Effector memory CD8-positive, alpha-beta T cell (primary cell): Measurements from ENCODE around the gene CAPN9.

Experiments used
- ATAC-seq: fragments of 150-1000 bp; cut with Tn5 transposase; replicated peaks from 2 replicates; pipeline ENCODE4 v1.10.0; 2021; ENCODE audit warnings: mild to moderate bottlenecking, moderate library complexity
- DNase-seq, 3 experiments: peaks; one replicate each; pipeline ENCODE4 v3.0.0; 2021
- H3K27ac Mint-ChIP-seq, 2 donors: one replicate each; pipeline ENCODE4 v1.8.0; 2022; ENCODE audit warnings: mild to moderate bottlenecking in 2 of 2, mixed read lengths in 2 of 2, moderate library complexity in 2 of 2
- H3K27me3 Mint-ChIP-seq, 2 donors: one replicate each; pipeline ENCODE4 v1.8.0; 2022; ENCODE audit warnings: mixed read lengths in 2 of 2
- H3K36me3 Mint-ChIP-seq: one replicate; pipeline ENCODE4 v1.8.0; 2022; ENCODE audit warnings: mild to moderate bottlenecking, moderate library complexity, mixed read lengths; ENCODE audit not compliant: insufficient read depth
- H3K4me1 Mint-ChIP-seq, 2 donors: one replicate each; pipeline ENCODE4 v1.8.0; 2022; ENCODE audit warnings: low read depth in 2 of 2, mixed read lengths in 2 of 2
- H3K4me3 Mint-ChIP-seq, 2 donors: one replicate each; pipeline ENCODE4 v1.8.0; 2022; ENCODE audit warnings: mild to moderate bottlenecking in 2 of 2, mixed read lengths in 2 of 2, moderate library complexity in 2 of 2
- H3K9me3 Mint-ChIP-seq, 2 donors: one replicate each; pipeline ENCODE4 v1.8.0; 2022; ENCODE audit warnings: mixed read lengths in 2 of 2

The CAPN9 gene

DNA sequence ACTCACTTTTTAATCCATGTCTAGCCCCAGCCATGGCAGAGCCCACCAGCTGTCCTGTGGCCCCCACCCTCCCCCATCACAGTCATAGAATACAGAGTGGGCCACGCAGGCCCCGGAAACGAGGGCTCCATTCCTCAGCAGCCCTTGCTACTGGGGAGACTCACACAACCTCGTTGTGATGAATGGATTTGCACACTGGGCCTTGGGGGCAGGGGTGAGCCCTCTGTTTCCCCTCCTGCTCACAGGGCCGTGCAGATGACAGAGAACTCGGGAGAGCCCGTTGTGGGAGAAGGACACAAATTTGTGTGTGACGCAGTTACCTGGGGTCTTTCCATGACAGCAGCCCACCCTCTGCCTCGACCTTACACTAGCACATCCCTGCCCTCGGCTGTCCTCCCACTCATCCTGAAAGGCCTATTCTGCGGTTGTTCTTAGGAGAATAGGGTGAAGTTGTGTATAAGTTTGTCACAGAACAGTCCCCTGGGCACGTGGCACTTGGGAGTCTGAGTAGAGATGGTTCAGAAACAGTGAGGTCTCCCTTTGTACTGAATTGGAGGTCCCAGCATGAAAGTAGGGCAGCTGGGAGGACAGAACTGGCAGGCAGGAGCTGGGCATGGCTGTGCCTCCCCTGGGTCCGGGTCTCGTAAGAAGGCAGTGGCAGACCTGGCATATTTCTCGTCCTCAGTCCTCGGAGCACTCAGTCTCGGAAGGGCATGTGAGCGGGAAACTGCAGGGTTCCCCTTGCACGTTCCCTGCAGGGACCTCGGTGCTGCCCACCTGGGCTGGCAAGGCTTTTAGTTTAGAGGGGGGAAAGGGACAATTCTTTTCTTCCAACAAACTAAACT is 40.1 kb upstream of the CAPN9 start:
- Mint-ChIP-seq H3K4me1 (peaks cover 3 to 9% of the 10 kb centered on the region in 2 donors), H3K4me3 (no peak overlapping the region), H3K27ac (no peak overlapping the region), H3K27me3 (peaks cover 11 to 48% of the 10 kb centered on the region in 2 donors), H3K36me3 (no peaks in the 10 kb centered on the region), H3K9me3 (no peaks in the 10 kb centered on the region)
- no peak for ATAC-seq
- DNase-seq, result no peak

DNA sequence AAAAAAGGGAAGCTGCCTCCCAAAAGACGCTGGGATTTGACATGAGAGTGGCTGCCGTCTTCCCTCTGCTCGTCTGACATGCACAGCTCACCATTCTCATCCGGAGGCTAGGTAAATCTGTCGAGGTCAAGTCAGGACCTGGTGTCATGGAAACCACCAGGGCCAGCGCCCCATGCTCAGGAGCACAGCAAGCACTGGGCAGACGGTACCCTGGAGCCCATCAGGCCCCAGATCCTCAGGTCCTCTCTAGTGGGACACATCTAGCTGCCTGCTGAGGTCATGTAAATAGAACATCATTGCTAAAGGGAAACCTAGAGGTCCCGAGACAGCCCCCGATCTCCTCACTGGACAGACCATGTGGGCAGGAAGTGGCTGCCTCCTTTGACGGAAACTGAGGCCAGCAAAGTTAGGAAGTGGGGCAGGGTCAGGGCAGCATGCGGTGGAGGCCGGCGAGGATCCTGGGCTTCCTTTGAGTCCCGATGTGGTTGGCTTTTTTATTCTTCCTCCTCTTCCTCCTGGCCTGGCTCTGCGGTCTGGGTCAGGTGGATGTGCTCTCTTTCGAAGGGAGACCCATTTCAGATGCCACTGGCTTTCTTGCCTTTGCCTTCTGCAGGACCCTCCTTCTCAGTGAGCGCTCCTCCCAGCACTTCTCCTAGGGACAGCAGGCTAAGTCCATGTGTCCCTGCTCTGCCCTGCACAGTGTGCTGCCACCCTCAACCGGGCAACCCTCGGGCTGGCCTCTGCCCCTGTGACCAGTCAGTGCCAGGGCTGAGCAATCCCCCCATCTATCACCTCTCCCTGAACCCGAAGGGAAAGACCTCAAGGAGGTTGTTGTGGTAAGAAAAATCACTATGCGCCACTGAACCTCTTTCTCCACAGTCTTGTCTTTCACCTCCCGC is 39.2 kb upstream of the CAPN9 start:
- no peak for DNase-seq
- peaks cover 3 to 9% of the 10 kb centered on the region in 2 donors for H3K4me1 Mint-ChIP-seq
- H3K36me3 Mint-ChIP-seq, result no peaks in the 10 kb centered on the region
- no peaks in the 10 kb centered on the region for H3K9me3 Mint-ChIP-seq
- no peak overlapping the region for H3K27ac Mint-ChIP-seq
- ATAC-seq, result no peak
- no peak overlapping the region for H3K4me3 Mint-ChIP-seq
- peaks cover 15 to 56% of the 10 kb centered on the region in 2 donors for H3K27me3 Mint-ChIP-seq

DNA sequence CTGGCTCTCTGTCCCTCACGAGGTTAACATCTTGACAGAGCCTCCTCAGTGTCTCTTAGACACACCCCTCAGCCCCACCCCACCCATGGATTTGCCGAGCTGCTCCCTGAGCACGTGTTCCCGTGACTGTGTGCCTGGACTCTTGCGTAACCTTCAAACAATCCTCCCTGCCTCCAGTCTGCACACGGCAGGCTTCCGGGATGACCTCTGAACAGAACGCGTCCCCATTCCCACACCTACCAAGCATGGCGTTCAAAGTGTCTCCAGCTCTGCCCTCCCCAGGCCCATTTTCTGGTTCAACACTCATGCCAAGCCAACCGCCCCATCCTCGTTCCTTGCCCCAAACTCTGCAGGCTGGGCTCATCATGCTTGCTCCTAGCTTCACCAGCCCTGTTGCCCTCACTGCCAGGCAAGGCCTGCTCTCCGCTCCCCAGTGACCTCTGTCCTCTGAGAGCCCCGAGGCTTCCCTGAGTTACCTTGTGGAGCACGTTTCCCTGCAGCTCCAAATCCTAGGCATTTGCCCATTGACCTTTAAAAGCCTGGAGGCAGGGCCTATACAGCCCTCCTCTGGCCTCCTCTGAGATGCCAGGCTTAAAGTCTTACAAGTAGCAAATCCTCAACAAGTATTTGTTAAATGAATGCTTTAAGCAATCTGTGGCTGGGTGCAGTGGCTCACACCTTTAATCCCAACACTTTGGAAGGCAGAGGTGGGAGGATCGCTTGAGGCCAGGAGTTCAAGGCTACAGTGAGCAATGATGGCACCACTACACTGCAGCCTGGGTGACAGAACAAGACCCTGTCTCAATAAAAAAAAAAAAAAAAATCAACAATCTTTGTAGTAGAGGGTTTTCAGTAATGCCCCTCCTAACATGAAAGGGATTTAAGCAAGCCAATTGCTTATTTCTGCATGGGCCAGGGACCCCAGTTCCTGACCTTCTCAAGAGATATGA is 38.3 kb upstream of the CAPN9 start:
- ATAC-seq (no peak), DNase-seq (no peak)
- Mint-ChIP-seq H3K27me3 (peaks cover 21 to 59% of the 10 kb centered on the region in 2 donors), H3K9me3 (no peaks in the 10 kb centered on the region), H3K27ac (no peak overlapping the region), H3K4me1 (peaks cover 3 to 9% of the 10 kb centered on the region in 2 donors), H3K4me3 (no peak overlapping the region), H3K36me3 (no peaks in the 10 kb centered on the region)

DNA sequence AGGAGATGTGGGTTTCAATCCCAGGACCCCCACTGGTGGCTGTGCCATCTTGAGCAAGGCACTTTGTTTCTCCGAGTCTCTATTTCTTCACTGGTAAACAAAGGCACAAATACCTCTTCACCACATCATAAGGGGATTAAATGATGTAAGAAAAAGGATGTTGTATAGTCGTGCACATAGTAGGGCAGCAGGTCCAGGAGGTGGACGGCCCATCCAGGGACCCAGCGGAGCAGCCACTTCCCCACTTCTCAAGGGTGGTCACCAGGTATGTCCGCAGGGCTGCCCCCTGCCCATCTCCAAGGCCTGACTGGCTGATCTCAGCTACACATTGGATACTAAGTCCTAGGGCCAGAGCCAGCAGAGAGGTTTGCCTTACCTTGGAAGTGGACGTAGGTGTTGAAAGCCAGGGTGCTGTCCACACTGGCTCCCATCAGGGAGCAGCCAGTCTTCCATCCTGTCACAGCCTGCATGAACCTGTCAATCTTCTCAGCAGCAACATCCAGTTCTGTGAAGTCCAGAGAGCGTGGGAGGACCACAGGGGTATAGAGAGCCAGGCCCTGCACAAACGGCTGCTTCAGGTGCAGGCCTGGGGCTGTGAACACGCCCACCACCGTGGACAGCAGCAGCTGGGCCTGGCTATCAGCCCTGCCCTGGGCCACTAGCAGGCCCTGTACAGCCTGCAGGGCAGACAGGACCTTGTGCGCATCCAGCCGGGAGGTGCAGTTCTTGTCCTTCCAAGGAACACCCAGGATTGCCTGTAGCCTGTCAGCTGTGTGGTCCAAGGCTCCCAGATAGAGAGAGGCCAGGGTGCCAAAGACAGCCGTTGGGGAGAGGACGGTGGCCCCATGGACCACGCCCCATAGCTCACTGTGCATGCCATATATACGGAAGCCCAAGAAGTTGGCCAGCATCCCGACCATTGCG is 37.3 kb upstream of the CAPN9 start:
- Mint-ChIP-seq H3K36me3 (no peaks in the 10 kb centered on the region), H3K4me3 (no peak overlapping the region), H3K27ac (no peak overlapping the region), H3K9me3 (no peaks in the 10 kb centered on the region), H3K4me1 (peaks cover 3 to 9% of the 10 kb centered on the region in 2 donors), H3K27me3 (peaks cover 27 to 61% of the 10 kb centered on the region in 2 donors)
- DNase-seq (no peak), ATAC-seq (no peak)

GRCh38 chr1:230710543-230710904 is 36.7 kb upstream of the CAPN9 start:
- Mint-ChIP-seq H3K4me1 (peaks cover 3 to 9% of the 10 kb centered on the region in 2 donors), H3K27ac (no peak overlapping the region), H3K36me3 (no peaks in the 10 kb centered on the region), H3K4me3 (no peak overlapping the region), H3K9me3 (no peaks in the 10 kb centered on the region), H3K27me3 (peaks cover 27 to 56% of the 10 kb centered on the region in 2 donors)
- DNase-seq, result no peak
- no peak for ATAC-seq

GRCh38 chr1:230711245-230711644 is 35.9 kb upstream of the CAPN9 start:
- Mint-ChIP-seq H3K36me3 (no peaks in the 10 kb centered on the region), H3K4me3 (no peak overlapping the region), H3K27ac (no peak overlapping the region), H3K9me3 (no peaks in the 10 kb centered on the region), H3K27me3 (peaks cover 27 to 58% of the 10 kb centered on the region in 2 donors), H3K4me1 (peaks cover 3 to 9% of the 10 kb centered on the region in 2 donors)
- ATAC-seq (no peak), DNase-seq (no peak)

GRCh38 chr1:230712470-230712942 is 34.7 kb upstream of the CAPN9 start:
- ATAC-seq (no peak), DNase-seq (no peak)
- H3K27me3 Mint-ChIP-seq, result peaks cover 26 to 55% of the 10 kb centered on the region in 2 donors
- no peaks in the 10 kb centered on the region for H3K9me3 Mint-ChIP-seq
- no peak overlapping the region for H3K27ac Mint-ChIP-seq
- no peak overlapping the region for H3K4me3 Mint-ChIP-seq
- no peaks in the 10 kb centered on the region for H3K36me3 Mint-ChIP-seq
- peaks cover 3 to 9% of the 10 kb centered on the region in 2 donors for H3K4me1 Mint-ChIP-seq

DNA sequence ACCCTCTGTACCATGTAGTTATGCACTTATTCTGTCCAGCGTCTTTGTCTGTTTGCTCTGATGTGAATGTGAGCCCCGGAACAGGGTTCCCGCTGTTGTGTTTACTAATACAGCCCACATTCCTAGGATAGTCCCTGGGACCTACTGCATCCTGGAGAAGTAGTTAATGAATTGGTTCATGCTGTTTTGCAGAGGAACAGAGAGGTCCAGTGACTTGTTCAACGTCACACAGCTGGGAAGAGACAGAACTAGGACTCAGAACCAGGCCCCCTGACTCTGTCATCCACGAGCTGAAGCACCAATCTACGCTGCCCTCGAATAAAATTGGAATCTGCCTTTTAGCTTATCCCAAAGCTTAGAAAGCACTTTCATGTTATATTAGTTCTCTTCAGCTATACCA is 34.0 kb upstream of the CAPN9 start:
- H3K27me3 Mint-ChIP-seq, result peaks cover 22 to 49% of the 10 kb centered on the region in 2 donors
- no peaks in the 10 kb centered on the region for H3K9me3 Mint-ChIP-seq
- no peaks in the 10 kb centered on the region for H3K36me3 Mint-ChIP-seq
- H3K4me3 Mint-ChIP-seq, result no peak overlapping the region
- no peak overlapping the region for H3K27ac Mint-ChIP-seq
- ATAC-seq, result no peak
- peaks cover 0 to 4% of the 10 kb centered on the region in 2 donors for H3K4me1 Mint-ChIP-seq
- no peak for DNase-seq

DNA sequence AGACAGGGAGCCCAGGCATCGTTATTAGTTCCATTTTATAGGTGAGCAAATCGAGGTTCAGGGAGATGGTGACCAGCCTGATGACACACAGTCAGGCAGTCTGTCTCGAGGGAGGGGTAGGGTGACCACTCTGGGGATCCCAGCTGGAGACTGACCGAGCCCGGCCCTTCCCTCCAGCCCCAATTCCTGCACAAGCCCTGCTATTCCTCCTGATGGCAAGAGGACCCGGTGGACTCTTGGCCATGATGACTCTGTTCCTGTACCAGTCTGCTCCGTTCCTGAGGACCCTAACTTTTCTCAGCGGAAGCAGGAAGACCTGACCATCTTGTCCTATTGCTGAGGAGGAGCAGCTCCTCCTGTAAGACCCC is 33.7 kb upstream of the CAPN9 start:
- no peak overlapping the region for H3K27ac Mint-ChIP-seq
- no peaks in the 10 kb centered on the region for H3K4me1 Mint-ChIP-seq
- no peaks in the 10 kb centered on the region for H3K36me3 Mint-ChIP-seq
- no peak overlapping the region for H3K4me3 Mint-ChIP-seq
- H3K27me3 Mint-ChIP-seq, result peaks cover 22 to 45% of the 10 kb centered on the region in 2 donors
- no peak for DNase-seq
- H3K9me3 Mint-ChIP-seq, result no peaks in the 10 kb centered on the region
- no peak for ATAC-seq

- no peak for DNase-seq
- no peak within 1 kb of the TSS for H3K27ac Mint-ChIP-seq
- H3K9me3 Mint-ChIP-seq, result no peaks in the 10 kb centered on the region
- no peaks in the 10 kb centered on the region for H3K4me1 Mint-ChIP-seq
- no peaks in the 10 kb centered on the region for H3K36me3 Mint-ChIP-seq
- peaks cover 16 to 39% of the 10 kb centered on the region in 2 donors for H3K27me3 Mint-ChIP-seq
- no peak for ATAC-seq
- no peak within 1 kb of the TSS for H3K4me3 Mint-ChIP-seq
Observed at GRCh38 chr1:230713915-230714764, 33.0 kb upstream of the CAPN9 start, which contains the start of gene AGT. AGT (minus strand) TSS chr1:230714122; CDS start chr1:230710823, 3,299 bp downstream.

GRCh38 chr1:230715510-230715909 is 31.7 kb upstream of the CAPN9 start:
- DNase-seq (no peak), ATAC-seq (no peak)
- Mint-ChIP-seq H3K4me1 (no peaks in the 10 kb centered on the region), H3K9me3 (no peaks in the 10 kb centered on the region), H3K4me3 (no peak overlapping the region), H3K36me3 (no peaks in the 10 kb centered on the region), H3K27me3 (peaks cover 16 to 42% of the 10 kb centered on the region in 2 donors), H3K27ac (no peak overlapping the region)
